ENCODE data around the gene ZBTB7A.

DNA sequence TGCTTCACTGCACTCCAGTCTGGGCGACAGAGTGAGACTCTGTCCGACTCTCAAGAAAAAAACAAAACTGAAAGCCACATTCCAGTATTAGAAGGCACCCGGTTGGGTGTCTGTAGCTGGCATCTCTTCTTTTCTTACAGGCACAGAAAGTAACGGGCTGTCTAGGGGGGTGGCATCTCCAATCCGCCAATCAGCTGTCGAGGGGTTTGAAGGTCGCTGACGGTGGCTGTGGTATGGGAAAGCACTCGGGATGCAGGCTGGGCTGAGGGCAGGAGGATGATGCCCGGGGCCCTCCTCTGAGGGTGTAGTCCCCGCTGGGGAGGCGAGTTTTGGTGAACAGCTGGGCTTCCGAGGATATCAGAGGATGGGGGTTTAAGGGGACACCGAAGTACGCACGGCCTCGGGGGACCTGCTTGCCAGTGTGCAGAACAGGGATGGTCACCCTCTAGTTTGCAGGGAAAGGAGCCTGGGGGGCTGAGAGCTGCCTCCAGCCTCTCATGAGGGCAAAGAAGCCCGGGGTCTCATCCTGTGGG, 27.0 kb upstream of the ZBTB7A start:
- no peak for TF ChIP-seq TAF1 (IDR thresholded peaks at IDR 0.05; ENCODE audit: low read depth)
- no peak for TF ChIP-seq FOXM1 (IDR thresholded peaks at IDR 0.05; ENCODE audit: borderline replicate concordance, low read depth)
- TF ChIP-seq TCF12 (IDR thresholded peaks at IDR 0.05; ENCODE audit: low read depth): no peak
